Stimulated activated CD4-positive, alpha-beta T cell treated with anti-CD3 and anti-CD28 coated beads, TNF-alpha, amount 100 ng/mL, for 24 hours (primary cell): ENCODE results near the gene MINDY1.

Experiments
- DNase-seq, 3 experiments: peaks; one replicate each; pipeline ENCODE4 v3.0.0-alpha.2; 2020; ENCODE audit warnings: low read depth in 3 of 3

MINDY1 gene, protein sequence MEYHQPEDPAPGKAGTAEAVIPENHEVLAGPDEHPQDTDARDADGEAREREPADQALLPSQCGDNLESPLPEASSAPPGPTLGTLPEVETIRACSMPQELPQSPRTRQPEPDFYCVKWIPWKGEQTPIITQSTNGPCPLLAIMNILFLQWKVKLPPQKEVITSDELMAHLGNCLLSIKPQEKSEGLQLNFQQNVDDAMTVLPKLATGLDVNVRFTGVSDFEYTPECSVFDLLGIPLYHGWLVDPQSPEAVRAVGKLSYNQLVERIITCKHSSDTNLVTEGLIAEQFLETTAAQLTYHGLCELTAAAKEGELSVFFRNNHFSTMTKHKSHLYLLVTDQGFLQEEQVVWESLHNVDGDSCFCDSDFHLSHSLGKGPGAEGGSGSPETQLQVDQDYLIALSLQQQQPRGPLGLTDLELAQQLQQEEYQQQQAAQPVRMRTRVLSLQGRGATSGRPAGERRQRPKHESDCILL

DNA sequence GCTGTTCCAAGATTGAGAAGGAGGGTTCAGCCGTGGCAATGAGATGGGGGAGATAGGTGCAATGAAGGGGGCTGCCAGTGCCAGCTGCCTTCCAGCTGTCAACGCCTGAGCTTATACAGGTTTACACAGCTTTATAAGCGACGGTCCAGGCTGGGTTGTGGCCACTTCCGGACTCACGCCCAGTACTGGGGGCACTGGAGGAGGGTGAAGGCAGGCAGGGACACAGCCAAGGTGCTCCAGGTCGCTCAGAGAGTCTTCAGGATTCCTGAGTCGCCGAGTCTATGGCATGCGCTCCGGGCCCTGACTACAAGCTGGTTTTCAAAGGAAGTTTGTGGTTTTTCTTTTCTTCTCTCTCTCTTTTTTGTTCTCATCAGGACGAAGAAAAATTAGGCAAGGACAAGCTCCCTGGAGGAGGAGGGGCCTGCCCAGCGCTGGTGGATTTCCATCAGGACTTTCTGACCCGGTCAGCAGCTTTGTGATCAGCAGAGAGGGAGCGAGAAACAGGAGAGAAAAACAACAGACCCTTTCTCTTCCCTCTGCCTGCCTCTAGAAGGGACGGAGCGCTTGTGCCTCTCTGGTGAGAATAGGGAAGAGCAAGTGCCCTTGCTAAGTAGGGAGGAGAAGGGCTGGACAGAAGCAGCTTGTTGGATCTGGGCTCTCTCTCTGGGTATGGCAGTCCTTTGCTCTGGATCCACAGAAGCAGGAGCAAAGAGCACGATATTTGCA is at the start of gene MINDY1:
TSS of gene MINDY1 (minus strand) at position 576 of the 726 bp plus-strand sequence. CDS start 4,285 bp downstream, outside the sequence.
- DNase-seq = peak in 1 of 3 experiments; percentile 36

DNA sequence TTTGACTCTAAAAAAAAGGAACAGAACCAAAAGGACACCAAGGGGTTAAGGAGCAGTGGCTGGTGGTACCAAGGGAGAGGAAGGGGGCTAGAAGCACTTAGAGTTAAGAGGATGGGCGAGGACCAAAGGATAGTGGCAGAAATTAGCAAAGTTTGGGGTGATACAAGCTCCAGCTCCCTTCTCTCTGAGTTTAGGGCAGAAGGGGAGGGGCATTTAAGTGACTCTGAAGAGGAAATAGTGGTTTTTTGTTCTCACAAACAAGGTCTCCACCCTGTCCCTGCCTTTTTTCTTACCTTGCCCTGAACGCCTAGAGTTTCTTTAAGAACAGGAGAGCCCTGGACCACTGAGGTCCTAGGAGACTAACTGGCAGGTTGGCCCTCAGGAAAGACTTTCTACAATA is 49.4 kb upstream of the MINDY1 start:
- no peak for DNase-seq

DNA sequence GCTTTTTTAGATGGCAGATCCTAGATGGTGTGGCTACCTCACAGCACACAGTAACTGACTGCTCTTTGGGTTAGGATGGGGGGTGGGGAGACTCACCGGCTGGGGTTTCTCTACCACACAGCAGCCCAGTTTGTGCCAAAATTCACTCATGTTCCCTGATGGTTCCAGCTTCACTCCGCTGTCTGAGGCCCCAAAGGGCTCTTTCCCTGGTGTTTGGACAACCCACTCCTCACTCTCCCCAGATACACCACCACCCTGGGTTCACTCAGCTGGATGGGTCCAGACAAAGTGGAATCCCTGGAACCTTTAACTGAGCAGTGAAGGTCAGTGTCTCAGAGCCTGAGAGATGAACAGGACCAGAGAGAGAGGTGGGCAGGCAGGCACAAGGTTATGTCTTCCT is 48.9 kb upstream of the MINDY1 start:
- no peak for DNase-seq

DNA sequence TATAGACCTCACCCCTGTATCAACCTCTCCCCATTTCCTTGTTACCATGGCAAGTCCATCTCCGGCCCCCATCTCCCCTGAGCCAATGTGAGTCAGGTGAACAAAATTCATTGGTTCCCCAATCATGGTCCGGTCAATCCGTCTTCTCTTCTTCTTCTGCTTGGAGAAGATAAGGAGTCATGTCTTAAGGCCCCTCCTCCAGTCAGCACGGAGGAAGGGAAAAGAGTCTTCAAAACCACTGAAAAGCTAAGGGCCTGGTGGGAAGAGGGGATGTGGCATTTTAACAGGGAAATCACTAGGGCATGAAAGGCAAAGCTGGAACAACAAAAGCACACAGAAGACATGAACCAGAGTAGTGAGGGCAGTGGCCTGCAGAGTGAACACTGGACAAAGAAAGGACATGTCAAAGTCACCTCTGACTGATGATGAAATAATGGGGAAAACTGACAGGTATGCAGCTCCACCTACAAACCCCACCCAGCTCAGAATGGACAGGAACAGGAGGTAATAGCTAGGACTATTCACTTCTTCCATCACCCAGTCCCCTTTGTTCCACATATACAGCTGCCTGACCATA is 48.4 kb upstream of the MINDY1 start:
- DNase-seq = no peak

DNA sequence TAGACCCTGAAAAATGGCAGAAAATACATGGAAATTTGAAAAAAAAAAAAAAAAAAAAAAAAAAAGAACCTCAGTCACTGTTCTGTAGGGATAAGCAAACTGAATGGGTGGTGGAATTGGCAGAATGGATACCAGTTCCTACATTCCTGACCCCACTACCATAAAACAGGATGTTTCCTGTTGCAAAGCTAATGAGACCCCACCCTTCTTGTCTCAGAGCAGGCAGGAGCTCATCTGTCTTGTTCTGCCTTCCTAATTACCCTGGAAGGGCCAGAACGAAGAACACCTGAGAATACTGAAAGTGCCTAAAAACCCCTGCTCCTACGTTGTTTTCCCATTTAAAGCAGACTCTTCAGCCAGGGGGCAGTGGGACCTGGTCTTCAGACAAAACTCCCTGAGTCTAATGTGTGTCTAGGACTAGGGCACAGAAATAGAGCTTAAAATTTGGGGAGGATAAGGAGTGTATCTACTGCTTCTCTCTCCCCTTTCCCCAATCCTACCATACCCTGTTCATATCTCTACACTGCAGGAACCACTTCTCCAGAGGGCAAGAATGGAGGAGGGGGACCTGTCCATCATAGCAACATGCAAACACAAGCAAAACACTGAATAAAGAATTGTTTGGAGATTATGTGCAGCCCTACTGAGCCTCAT is 44.8 kb upstream of the MINDY1 start:
- DNase-seq = no peak

DNA sequence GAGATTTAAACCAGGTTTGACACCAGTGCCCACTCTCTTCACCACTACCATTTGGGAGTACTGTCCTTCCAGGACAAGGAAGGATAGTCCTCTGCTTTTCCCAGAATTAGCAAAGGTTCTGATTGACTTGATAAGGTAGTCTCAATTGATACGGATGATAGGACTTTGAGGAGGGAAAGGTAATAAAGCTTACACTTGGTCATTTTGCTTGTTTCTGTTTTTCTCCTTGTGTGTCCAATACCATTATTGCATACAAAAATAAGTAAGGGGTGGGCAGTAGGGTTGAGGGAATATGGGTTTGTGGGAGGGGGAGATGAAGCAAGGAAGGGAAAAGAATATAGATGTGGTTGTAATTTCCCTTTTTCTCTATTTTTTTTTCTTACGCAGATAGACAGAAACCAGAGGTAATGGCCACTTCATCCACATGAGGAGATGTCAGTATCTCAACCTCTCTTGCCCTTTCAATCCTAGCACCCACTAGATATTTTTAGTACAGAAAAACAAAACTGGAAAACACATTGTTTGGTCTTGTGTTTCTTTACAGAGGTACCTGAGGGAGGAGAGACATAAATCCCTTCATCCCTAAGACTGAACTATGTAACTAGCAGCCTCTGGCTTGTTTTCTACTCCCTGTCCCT is 43.5 kb upstream of the MINDY1 start:
- DNase-seq = no peak

DNA sequence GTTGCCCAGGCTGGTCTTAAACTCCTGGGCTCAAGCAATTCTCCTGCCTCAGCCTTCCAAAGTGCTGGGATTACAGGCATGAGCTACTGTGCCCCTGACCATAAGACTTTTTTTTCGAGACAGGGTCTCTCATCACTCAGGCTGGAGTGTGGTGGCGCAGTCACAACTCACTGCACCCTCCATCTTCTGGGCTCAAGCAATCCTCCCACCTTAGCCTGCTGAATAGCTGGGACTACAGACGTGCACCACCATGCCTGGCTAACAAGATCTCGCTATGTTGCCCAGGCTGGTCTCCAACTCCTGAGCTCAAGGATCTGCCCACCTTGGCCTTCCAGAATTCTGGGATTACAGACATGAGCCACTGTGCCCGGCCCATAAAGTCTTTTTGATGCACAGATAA is 42.8 kb upstream of the MINDY1 start:
- no peak for DNase-seq

DNA sequence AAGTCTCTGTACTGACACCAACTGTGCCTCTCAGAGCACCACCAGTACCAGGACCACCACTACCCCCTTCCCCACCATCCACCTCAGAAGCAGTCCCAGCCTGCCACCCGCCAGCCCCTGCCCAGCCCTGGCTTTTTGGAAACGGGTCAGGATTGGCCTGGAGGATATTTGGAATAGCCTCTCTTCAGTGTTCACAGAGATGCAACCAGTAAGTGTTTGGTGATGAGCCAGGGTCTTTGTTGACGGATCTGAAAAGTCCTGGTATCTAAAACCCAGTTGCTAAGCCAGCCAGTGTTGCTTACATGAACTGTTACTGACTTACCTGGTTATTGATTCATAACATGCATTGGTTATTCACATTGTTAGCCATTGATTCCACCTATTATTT is 41.9 kb upstream of the MINDY1 start:
- no peak for DNase-seq

DNA sequence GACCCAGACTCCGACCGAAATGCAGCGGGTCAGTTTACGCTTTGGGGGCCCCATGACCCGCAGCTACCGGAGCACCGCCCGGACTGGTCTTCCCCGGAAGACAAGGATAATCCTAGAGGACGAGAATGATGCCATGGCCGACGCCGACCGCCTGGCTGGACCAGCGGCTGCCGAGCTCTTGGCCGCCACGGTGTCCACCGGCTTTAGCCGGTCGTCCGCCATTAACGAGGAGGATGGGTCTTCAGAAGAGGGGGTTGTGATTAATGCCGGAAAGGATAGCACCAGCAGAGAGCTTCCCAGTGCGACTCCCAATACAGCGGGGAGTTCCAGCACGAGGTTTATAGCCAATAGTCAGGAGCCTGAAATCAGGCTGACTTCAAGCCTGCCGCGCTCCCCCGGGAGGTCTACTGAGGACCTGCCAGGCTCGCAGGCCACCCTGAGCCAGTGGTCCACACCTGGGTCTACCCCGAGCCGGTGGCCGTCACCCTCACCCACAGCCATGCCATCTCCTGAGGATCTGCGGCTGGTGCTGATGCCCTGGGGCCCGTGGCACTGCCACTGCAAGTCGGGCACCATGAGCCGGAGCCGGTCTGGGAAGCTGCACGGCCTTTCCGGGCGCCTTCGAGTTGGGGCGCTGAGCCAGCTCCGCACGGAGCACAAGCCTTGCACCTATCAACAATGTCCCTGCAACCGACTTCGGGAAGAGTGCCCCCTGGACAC is 41.4 kb upstream of the MINDY1 start:
- DNase-seq = peak in 1 of 3 experiments; percentile 49

DNA sequence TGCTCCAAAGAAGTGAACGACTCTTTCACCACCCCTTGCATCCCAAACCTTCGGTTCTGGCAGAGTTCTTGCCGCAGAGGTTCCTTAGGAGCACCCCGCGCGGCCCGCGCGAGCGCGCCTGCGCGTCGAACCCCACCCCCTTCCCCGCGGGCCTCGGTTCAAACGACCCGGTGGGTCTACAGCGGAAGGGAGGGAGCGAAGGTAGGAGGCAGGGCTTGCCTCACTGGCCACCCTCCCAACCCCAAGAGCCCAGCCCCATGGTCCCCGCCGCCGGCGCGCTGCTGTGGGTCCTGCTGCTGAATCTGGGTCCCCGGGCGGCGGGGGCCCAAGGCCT is 40.9 kb upstream of the MINDY1 start, which contains the start of gene C1orf56:
TSS of gene C1orf56 (plus strand) at position 161 of the 334 bp plus-strand sequence. CDS start at position 258, 97 bp downstream.
- peak in 2 of 3 experiments; percentile 48 to 57 for DNase-seq

DNA sequence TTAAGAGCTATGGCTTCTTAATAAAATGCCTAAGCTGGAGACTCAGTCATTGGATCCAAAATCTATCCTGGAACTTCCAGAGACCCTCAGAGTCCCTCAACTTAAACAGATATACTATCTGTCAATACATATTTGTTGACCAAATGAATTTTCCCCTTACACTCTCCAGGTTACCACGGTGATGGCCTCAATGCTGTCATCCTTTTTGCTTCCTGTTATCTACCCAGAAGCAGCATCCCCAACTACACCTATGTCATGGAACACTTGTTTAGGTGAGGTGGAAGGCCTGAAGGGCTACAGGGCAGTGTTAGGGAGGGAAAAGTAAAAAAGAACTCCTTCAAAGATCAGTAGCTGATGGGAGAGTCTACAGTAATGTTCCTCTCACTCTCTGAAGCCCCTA is 36.5 kb upstream of the MINDY1 start:
- no peak for DNase-seq

DNA sequence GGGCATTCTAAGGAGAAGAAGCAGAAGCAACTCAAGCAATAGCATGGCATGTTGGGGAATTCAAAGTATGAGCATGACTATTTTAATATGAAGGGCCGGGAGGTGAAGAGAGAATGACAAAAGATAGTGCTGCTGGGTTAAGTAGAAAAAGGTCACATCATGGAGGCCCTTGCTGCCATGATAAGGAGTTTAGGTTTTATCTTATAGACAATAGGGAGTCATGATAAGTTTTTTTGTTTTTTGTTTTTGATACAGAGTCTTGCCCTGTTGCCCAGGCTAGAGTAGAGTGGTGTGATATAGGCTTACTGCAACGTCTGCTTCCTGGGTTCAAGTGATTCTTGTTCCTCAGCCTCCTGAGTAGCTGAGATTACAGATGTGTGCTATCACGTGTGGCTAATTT is 32.8 kb upstream of the MINDY1 start:
- DNase-seq = no peak

DNA sequence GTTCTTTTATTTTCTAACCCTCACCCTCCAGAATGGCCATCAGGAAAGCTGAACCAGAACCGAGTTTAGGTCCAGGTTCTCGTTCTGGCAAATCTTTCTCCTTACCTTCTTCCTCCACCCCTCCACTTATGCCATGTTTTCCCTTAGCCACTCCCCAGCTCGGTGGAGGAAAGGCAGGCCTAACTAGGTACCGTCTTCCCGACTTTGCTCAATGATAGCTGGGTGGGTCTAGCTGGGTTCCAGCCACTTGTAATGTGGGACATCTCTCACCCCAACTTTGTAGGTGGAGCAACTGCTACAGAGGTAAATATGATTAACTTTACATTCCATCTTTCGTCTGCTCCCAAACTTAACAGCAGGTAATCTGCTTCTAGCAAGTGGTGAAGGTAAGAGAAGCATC is 30.3 kb upstream of the MINDY1 start:
- no peak for DNase-seq

DNA sequence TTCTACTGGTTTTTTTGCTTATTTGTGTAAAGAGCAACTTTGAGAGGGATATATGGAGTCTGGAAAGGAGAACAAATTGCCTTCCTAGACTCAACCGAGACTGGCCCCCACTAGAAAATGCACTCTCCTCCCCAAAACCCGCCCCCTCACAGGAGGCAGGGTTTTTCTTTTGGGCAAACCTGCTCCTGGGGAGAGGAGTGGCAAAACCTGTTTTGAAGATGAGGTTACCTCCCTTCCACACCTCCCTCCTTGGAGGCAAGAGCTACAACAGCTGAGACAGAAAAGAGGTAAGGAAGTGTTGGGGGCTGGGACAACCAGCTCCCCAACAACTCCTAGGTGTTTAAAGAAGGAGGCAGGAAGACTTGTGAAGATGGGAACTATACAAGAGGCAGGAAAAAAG is 29.7 kb upstream of the MINDY1 start, which contains the start of gene BNIPL:
TSS of gene BNIPL (plus strand) at position 231 of the 400 bp plus-strand sequence. CDS start at position 371, 140 bp downstream.
- no peak for DNase-seq

DNA sequence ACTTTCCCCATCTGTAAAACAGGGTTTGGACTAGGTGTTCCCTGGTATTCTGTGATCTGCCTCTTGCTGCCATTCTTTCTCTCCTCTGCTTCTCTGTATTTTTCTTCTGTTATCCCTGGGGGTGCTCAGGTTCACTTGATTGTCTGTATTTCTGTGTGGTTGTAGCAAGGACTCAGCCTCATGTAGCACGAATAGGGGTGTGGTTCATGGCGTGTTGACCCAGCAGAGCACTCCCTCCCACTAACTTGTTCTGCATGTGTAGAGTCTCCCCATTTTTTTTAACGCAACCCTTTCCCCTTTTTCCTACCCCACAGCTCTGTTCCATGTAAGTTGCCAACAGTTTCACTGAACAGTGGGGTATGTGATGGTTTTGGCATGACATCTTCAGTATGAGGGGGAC is 28.5 kb upstream of the MINDY1 start:
- no peak for DNase-seq

DNA sequence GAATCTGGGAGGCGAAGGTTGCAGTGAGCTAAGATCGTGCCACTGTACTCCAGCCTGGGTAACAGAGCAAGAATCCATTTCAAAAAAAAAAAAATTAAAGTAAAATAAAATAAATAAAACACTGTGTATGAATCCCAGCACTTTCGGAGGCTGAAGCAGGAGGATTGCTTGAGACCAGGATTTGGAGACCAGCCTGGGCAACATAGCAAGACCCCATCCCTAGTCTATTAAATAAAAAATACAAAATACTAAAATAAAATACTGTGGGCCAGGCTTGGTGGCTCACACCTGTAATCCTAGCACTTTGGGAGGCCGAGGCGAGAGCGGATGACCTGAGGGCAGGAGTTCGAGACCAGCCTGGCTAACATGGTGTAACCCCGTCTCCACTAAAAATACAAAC is 25.5 kb upstream of the MINDY1 start:
- no peak for DNase-seq

DNA sequence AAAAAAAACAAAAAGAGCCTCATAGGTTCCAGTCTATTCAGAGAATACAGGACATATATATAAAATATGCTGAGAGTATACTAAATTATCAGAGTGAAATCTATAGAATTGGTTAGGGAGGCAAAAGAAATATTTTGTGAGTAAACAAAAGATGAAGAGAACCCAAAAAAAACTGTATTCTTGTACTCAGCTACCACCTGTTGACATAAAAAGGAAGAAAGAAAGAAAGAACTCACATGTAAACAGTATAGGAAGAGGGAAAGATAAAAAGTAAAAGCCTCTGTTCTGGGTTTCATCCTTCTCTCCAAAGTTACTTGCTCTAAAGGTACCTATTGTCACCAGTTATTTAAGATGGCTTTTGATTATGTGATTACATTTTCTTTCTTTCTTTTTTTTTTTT is 19.8 kb upstream of the MINDY1 start:
- no peak for DNase-seq

DNA sequence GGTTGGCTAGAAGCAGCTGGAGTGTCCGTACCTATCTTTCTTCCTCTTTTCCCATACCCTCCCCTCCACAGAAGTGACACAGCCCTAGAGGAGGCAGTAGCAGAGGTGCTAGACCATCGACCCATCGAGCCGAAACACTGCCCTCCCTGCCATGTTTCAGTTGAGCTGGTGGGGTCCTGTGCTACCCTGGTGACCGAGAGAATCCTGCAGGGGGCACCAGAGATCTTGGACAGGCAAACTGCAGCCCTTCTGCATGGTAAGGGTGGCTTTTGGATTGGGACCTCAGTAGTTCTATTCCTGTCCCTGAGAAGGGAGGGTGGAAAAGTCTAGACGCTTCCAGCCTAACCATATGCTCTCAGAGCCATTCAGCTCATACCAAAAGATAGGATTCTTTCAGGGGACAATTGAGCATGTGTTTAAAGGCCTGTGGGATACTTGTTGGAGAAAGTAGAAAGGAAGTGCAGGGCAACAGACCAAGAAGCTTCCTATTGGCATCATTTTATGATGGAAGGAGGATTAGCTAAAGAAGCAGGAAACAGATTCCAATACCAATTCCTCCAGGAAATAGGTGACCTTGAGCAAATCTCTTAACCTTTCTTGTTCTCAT is 17.9 kb upstream of the MINDY1 start:
- peak; percentile 66 to 77 (median 75) for DNase-seq

DNA sequence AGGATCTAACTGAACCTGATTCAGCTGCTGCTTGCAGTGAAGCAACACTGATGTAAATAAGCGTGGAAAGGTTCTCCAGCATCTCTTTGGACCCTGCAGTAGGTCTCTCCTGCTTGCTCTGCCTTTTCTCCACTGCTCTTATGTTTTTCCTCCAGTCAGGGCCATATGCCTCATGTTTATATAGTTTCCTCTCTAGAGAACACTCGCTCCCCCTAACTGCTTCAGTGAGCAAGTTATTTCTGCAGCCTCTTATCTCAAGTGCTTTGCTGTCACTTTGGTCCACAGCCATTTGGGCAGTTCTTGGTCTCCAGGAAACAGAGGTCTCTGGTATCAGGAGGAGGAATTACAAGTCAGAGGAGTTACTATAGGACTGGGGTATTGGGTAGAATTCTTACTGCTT is 6.8 kb upstream of the MINDY1 start:
- no peak for DNase-seq

DNA sequence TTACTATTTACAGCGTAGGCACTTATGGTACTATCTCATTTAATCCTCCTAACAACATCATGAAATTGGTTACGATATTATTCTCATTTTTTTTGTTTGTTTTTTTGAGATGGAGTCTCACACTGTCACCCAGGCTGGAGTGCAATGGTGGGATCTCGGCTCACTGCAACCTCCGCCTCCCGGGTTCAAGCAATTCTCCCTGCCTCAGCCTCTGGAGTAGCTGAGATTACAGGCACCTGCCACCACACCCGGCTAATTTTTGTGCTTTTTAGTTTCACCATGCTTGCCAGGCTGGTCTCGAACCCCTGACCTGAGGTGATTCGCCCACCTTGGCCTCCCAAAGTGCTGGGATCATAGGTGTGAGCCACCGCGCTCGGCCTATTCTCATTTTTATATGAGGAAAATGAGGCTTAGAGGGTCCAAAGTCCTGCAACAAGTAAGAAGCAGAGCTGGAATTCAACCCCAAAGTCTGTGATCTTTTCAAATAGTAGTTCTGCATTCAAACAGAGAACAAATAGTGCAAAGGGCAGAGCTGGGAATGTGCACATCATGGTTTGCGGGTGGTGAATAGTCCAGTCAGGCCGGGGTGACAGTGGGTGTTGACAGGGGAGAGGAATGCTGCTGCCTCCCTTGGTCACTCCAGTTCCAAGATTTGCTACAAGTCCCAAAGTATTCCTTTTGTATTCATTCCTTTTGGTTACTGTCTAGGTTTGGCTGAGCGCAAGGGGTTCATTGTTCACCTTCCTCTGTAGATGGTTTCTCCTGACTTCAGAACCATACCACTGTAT is 6.2 kb upstream of the MINDY1 start:
- no peak for DNase-seq
